ENCODE results near the gene CPT2. TPM values are rescaled to one million over a fixed set of nuclear protein-coding genes. Genes with fewer than 3 reads are reported as not detected.

Gene CPT2
- total RNA-seq, 1 donor from 2014 or later, result 8.7 TPM

DNA sequence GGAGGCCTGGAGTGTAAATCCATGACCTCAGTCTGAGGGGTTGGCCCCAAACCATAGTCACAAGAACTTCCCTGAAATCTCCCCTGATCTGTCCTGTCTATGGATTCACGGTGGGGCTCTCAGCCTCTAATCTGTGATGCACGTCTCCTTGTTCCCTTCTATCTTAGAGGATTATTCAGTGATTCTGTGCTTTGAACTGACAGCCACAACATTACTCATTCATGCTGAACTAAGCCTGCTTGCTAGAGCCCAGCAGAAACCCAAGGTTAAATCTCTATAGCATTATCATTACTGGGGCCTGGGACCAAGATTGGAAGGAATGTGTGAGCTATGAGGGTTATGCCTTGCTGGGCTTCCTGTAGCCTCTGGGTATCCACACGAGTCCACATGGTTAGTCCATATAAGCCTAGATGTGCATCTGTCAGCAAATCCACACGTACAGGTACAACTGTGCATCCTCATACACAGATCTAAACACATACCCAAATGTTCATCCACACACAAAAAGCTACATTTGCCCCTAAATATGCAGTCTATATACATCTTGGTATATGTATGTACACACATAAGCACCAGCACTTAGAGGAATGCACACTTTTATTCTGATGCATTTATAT is 64.1 kb downstream of the CPT2 start:
- no peak for DNase-seq (ENCODE audit: low read depth in 2 of 2)

DNA sequence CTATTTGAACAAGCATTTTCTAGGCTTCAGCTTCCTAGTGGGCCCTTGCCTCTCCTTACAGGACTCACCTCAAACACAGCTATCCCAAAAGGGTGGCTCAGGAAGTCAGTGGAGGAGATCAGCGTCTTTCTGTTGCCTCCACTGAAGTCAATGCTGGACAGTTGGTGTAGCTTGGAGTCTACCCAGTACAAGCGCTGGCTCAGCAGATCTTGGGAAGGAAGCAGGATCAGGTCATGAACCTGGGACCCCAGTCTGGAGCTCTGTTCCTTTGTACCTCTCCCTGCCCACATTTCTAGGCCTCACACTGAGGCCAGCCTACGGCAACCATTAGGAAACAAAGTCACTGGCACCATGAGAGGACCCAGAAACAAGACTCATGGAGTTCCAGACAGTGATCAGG is 65.4 kb downstream of the CPT2 start:
- no peak for DNase-seq (ENCODE audit: low read depth in 2 of 2)

Other genes starting within 250 kb of the CPT2 start
- gene PODN, start 134.6 kb upstream of the CPT2 start, total RNA-seq, result under 0.01 and 0.22 TPM in 2 replicates
- gene SLC1A7, start 54.2 kb upstream of the CPT2 start, total RNA-seq, result not detected in 2 replicates
- 27.2 and 35.5 TPM in 2 replicates for gene CZIB, start 23.8 kb downstream of the CPT2 start, total RNA-seq
- gene MAGOH, start 41.7 kb downstream of the CPT2 start, total RNA-seq, result 41.0 and 42.3 TPM in 2 replicates
- 7.7 and 14.2 TPM in 2 replicates for gene LRP8, start 131.2 kb downstream of the CPT2 start, total RNA-seq

Measured in lung microvascular endothelial cell (primary cell).